HG03064 (cell line): ENCODE results near the gene SF3B1.
A peak's percentile ranks its signal among the peaks of the same experiment; 100 is the strongest.
"Not testable (repeated sequence)": the region's sequence is repeated elsewhere in the genome, so short reads cannot be mapped to it uniquely, and the experiment has no call there.

Experiments used
- ATAC-seq: cut with Tn5 transposase; IDR thresholded peaks from one replicate; pipeline ENCODE4 v1.9.1; 2021; ENCODE audit warnings: low read depth; ENCODE audit not compliant: unreplicated experiment

Gene SF3B1, protein sequence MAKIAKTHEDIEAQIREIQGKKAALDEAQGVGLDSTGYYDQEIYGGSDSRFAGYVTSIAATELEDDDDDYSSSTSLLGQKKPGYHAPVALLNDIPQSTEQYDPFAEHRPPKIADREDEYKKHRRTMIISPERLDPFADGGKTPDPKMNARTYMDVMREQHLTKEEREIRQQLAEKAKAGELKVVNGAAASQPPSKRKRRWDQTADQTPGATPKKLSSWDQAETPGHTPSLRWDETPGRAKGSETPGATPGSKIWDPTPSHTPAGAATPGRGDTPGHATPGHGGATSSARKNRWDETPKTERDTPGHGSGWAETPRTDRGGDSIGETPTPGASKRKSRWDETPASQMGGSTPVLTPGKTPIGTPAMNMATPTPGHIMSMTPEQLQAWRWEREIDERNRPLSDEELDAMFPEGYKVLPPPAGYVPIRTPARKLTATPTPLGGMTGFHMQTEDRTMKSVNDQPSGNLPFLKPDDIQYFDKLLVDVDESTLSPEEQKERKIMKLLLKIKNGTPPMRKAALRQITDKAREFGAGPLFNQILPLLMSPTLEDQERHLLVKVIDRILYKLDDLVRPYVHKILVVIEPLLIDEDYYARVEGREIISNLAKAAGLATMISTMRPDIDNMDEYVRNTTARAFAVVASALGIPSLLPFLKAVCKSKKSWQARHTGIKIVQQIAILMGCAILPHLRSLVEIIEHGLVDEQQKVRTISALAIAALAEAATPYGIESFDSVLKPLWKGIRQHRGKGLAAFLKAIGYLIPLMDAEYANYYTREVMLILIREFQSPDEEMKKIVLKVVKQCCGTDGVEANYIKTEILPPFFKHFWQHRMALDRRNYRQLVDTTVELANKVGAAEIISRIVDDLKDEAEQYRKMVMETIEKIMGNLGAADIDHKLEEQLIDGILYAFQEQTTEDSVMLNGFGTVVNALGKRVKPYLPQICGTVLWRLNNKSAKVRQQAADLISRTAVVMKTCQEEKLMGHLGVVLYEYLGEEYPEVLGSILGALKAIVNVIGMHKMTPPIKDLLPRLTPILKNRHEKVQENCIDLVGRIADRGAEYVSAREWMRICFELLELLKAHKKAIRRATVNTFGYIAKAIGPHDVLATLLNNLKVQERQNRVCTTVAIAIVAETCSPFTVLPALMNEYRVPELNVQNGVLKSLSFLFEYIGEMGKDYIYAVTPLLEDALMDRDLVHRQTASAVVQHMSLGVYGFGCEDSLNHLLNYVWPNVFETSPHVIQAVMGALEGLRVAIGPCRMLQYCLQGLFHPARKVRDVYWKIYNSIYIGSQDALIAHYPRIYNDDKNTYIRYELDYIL

DNA sequence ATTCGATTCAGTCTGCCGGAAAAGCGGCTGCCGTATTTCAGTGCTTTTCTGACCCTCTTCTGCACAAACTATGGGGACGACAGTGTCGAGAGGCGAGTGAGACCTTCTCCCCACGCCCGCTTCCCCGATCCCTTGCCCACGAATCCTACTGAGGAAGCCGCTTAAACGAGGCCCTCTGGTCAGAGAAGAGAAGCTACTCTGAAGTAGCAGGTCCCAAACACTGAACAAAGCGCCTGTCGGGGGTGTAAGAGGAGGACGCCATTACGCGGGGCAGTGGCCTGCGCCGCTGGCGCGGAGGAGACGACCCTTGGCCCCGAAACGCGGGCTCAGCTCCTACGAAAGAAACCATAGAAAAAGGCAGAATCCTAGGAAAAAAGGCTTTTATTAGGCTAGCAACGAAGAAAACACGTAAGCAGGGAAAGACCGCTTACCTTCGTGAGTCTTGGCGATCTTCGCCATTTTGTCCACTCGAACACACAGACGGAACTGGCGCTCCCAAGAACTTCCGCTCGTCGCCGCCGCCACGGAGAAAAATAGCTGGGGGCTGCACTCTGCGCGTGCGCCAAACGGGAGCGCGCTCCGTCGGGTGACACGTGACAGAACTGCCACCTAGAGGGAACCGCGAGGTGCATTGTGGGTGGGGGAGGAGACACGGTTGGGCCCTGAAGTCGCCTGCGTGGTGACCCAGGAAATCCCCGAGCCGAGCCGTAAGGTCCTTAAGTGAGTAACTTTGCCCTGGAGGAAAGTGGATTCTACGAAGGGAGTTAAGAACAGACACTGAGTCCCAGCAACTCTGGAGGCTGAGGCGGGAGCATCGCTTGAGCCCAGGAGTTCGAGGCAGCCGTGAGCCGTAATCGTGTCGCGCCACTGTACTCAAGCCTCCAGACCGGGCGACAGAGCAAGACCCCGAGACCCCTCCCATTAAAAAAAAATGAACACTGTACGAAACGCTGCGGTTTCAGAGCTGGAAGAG lies at the start of gene SF3B1:
Gene SF3B1, minus strand, starts transcription at position 488 of the 973 bp plus-strand sequence. Its CDS starts 29 bp downstream, at position 459.
- ATAC-seq: peak; percentile 94

DNA sequence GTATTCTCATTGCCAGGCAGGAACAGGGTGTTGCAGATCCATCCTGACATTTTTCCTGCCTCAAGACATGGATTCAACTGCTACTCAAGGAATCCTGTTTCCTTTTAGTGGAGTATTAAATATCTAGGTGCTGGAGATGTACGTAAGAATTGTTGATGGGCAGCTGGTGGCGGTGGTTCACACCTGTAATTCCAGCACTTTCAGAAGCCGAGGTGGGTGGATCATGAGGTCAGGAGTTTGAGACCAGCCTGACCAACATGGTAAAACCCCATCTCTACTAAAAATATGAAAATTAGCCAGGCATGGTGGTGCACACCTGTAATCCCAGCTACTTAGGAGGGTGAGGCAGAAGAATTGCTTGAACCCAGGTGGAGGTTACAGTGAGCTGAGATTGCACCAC lies 49.4 kb upstream of the SF3B1 start:
- not testable (repeated sequence) for ATAC-seq

DNA sequence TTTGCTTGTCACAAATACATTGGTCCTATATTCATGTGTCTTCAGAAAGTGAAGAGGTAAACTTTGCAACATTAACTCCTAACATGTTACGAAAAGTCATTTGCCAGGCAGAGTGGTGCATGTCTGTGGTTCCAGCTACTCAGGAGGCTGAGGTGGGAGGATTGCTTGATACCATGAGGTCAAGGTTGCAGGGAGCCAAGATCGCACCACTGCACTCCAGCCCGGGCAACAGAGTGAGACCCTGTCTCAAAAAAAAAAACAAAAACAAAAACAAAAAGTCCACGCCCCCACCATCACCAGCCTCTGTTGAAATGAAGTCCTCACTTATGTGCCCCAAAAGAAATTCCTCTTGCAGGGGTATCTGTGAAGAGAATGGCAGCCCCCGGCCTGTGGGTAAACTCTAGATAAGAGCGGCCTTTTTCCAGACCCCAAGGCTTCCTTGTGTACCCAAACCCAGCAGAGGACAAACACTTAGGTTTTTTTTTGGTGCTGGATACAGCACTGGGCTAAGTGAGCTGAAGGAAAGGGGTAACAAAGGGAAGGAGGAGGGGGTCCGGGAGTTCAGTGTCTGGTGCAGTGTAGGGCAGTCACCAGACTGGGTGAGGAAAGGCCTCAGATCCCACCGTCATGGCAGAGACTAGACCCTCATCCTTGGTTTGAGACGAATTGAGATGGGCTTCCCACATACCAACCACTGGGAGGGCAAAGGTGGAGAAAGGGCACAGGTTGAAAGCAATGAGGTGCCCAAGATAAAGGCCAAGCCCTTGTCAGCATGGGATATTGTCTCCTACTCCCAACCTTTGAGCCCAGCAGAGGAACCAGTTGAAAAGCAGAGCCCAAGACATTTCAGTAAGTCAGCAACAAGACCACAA lies 45.6 kb upstream of the SF3B1 start:
- no peak for ATAC-seq

DNA sequence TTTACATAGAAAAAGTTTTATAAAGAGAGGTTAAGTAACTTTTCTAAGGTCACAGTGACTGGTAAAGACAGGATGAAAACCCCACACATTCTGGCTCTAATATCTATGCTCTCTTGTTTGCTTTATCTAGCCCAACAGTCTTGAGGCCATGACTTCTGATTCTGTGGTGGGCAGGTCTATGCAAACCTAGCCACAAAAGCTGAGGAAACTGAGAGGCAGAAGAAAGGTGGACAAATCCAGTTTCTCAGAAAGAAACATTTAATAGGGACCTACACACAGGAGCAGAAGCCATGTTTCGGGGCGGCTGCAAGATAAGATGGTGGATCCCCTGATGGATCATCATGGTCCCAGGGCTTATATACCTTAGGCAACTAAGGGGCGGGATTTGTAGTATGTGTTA lies 43.0 kb upstream of the SF3B1 start:
- no peak for ATAC-seq

DNA sequence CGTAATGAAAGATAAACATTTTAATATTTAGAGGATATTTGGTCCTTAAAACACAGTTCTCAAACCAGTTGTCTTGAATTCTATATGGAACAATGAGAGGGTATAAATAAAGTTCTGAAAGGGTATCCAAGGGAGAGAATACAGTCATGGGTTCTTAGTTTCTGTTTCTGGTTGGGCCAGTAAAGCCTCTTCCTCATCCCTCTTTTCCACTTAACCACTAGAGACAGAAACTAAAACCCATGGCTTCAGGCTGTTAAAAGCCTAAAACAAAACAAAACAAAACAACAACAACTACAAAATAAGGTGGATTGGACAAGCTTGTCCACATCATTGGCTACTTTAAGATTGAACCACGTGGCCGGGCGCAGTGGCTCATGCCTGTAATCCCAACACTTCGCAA lies 37.3 kb upstream of the SF3B1 start:
- no peak for ATAC-seq

DNA sequence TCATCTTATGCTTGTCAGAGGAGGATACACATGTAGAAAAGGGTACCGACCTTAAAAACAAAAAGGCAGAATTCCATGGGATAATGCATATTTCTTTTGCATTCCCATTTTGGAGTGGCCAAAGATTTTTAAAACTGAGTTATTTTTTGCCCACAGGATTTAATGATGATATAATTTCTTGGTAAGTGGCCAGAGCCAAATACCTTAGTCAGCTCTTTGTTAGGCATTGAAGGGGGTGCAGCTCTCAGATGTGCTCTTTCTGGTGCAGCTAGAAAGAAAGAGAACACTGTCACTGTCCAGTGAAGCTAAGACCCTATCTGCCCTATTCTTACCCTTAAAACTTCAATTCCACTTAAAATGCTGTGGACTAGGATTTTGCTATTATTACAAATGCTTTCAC lies 29.3 kb upstream of the SF3B1 start:
- ATAC-seq: no peak

DNA sequence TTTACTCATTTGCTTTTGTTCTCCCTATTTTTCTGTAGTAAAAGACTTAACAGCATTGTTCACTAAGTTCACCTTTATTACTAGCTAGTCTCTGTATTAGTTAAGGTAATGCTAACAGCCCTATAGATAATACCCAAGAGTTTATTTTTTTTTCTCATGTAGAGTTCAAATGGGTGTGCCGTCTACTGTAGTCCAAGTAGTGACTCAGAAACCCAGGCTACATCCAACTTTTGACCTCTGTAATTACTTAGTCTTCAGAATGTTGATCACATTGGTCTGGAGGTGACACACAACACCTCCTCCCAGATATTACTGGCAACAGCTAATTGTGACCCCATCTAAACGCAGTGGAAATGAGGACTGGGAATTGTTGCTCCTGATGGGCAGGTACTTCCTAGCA lies 26.2 kb upstream of the SF3B1 start:
- no peak for ATAC-seq

DNA sequence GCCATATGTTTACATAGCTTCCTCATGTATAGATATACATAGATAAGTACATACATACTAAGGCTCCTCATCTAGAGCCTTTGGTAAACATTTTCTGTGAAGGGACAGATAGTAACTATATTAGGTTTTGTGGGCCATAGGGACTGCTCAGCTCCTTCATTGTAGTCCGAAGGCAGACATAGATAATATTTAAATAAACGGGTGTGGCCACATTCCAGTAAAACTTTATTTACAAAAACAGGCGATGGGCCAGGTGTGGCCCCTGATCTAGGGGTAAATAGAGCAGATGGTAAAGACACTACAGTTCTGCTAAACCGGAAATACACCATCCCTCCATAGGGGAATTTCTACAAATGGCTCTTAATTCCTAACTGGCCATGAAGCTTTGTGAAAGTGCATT lies 25.8 kb upstream of the SF3B1 start:
- ATAC-seq: no peak

DNA sequence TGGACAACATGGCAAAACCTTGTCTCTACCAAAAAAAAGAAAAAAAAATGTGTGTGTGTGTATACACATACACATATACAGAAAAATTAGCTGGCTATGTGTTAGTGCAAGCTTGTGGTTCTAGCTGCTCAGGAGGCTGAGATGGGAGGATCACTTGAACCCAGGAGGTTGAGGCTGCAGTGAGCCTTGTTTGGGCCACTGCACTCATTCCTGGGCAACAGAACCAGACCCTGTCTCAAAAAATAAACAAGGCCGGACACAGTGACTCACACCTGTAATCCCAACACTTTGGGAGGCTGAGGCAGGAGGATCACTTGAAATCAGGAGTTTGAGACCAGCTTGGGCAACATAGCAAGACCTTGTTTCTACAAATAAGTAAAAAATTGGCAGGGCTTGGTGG lies 20.6 kb upstream of the SF3B1 start:
- no peak for ATAC-seq

DNA sequence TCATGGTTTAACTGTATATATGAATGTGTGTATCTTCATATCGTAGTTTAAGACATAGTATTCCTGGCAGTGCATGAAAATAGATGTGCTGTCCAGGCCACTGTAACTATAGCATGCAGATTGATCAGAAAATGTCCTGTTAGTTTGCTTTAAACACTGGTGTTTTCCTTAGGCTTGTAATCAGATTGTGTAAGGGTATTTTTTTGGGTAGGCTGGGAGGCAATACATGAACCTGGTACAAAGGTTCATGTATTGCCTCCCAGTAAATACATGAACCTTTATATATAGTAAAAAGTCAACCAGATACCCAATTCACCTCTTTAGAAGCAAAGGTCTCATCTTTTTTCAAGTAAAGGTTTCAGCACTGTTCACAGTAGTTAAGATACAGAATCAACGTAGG lies 20.1 kb upstream of the SF3B1 start:
- no peak for ATAC-seq

DNA sequence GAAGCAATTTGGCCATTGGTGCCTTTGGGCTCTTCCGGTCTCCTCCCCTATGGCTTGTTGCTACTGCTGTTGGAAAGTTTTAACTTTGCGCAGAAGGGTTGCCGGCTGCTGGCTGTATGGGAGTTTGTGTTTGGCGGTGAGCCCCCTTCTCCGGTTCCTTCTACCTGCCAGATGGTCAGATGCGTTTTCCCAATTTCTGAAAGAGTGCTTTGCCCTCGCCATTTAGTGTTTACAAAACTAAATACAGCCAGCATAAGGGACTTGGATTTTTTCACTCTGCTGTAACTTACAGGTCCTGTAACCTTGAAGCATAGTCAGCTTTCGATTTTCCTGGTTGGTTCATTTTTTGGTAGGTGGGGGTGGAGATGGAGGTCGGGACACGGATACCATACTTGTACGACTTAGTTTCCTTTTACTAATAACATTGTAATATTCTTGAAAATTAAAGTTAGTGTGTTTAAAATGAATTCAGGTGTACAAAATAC lies 19.1 kb upstream of the SF3B1 start:
- peak; percentile 36 for ATAC-seq

DNA sequence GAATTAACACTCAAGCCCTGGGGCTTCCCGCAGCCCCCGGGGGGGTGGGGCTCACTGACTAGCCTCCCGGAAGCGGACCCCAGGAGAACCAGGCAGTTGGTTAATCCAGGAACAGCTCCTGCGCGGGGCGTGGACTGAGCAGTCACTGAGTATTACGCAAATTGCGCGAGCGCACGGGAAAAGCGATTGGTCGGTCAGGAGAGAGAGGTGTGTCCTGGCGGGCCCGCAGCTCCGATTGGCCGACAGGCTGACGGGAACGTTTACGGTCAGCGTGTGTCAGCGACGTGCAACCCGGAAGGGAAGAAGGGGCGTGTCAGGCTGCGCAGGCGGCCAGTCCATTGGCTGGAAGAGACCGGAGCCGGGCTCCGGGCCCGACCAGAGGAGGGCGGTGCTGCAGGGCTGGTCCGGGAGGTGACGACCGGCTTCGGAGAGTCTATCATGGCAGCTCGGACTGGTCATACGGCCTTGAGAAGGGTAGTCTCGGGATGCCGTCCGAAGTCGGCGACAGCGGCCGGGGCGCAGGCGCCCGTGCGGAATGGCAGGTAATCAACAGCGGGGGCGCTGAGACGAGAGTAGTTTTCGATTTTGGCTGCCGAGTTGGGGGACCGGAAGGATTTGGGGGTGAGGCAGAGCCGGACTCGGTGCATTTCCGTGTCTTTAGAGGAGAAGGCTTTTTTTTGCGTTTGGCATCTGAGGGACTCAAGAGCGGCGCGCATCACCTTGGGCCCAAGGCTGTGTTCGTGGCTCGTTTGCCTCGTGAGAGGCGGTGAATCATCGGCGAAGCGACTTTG lies 18.5 kb upstream of the SF3B1 start, which contains the start of gene COQ10B:
Gene COQ10B, plus strand, starts transcription at position 430 of the 791 bp plus-strand sequence. Its CDS starts 9 bp downstream, at position 439.
- peak; percentile 96 for ATAC-seq

DNA sequence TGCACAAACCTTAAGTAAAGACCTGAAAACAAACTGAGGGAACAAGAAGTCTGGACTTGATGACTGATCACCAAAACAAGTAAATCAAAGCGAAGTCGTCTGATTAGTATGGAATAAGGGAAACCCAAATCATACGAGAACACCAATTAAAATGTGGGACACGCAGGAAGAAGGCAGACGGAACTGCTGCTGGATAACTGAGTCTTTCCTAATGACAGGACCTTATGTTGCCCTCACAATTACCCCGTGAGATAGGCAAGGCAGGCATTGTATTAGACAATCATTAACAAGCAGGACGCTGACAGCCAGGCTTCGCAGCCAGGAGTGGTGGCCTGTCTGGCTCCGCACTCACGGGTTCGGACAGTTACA lies 17.9 kb upstream of the SF3B1 start:
- no peak for ATAC-seq

DNA sequence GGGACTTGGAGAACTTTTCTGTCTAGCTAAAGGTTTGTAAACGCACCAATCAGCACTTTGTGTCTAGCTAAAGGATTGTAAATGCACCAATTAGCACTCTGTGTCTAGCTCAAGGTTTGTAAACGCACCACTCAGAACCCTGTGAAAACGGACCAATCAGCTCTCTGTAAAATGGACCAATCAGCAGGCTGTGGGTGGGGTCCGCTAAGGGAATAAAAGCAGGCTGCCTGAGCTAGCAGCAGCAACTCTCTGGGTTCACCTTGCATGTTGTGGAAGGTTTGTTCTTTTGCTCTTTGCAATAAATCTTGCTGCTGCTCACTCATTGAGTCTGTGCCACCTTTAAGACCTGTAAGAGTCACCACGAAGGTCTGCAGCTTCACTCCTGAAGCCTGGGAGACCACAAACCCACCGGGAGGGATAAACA lies 16.1 kb upstream of the SF3B1 start:
- not testable (repeated sequence) for ATAC-seq

DNA sequence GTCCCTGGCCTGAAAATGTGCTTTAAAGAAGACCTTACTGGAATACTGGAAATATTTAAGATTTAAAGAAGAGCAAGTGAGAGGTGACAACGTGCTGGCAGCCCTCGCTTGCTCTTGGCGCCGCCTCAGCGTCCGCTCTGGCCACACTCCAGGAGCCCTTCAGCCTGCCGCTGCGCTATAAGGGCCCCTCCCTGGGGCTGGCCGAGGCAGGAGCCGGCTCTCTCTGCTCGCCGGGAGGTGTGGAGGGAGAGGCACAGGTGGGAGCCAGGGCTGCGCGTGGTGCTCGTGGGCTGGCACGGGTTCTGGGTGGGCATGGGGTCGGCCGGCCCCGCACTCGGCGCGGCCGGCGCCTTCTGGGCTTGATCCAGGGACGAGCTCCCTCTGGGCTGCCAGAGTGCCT lies 15.6 kb upstream of the SF3B1 start:
- ATAC-seq: no peak

DNA sequence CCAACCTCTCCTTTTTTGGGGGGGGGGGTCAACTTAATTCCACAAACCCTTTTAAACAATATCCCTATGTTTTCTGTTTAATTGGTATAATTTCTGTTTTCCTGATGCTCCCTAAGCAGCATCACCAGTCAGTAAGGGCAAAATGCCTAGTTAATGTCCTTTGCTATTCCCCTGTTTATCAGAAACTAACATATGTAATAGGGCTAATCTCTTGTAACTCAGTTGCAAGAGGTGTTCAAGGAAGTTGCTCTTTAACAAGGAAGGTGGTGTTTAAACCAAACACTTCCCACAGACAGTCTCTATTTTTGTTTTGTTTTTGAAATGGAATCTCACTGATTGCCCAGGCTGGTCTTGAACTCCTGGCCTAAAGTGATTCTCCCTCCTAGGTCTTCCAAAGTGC lies 12.0 kb upstream of the SF3B1 start:
- no peak for ATAC-seq

DNA sequence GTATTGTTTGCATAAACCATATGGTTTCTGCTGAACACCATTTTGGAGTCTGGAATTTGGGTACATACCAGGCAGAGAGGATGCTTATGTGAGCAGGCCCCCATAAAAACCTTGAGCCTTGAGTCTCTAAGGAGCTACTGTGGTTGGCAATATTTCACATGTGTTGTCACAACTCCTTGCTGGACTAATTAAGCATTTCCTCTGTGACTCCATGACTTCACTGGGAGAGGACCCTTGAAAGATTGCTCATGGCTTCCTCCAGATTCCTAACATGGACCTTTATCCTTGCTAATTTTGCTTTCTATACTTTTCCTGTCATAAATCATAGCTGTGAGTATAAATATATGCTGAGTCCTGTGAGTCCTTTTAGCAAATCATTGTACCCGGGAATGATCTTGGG lies 10.9 kb upstream of the SF3B1 start:
- ATAC-seq: no peak

DNA sequence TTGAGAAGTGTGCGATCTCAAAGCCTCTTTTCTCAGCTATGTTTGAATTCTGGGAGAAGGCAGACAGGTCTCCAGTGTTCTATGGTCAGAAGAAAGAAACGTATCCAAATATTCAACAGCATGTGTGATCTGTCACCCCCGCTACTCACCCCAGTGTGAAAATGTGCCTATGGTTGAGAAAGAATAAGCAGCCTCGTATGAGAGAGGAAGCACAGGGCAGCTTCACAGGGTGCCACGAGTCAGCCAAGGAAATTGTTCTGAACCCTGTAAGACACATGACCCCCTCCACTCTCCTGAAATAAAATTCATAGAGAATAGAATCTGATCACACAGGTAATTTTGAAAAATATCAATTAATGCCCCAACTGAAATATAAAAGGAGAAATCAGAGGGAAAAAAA lies 8.0 kb upstream of the SF3B1 start:
- no peak for ATAC-seq
